Esophagus muscularis mucosa (tissue), 4 donors: Measurements from ENCODE around the gene PDE8A. TPM values are rescaled to one million over a fixed set of nuclear protein-coding genes. Genes with fewer than 3 reads are reported as not detected.

ENCODE experiments used
- DNase-seq: peaks from one replicate; pipeline ENCODE4 v3.0.0-alpha.2; 2017; ENCODE audit errors: extremely low spot score
- H3K27ac ChIP-seq, 4 donors: fragments of 200-600 bp; sonication (generic); replicated peaks in 1 of 4; 1 replicate in 3 of 4; 2 replicates in 1 of 4; pipeline ENCODE4 v1.5.1; 2016 to 2019; ENCODE audit warnings: mild to moderate bottlenecking in 1 of 4
- H3K27me3 ChIP-seq, 4 donors: fragments of 200-600 bp; sonication (generic); one replicate each; pipeline versions ENCODE4 v1.5.1 to v1.6.0; 2016 to 2019
- H3K36me3 ChIP-seq, 4 donors: fragments of 200-600 bp; sonication (generic); one replicate each; pipeline ENCODE4 v1.5.1; 2016 to 2019
- H3K4me1 ChIP-seq, 4 donors: fragments of 200-600 bp; sonication (generic); one replicate each; pipeline ENCODE4 v1.5.1; 2016 to 2019
- H3K4me3 ChIP-seq, 4 donors: fragments of 200-600 bp; sonication (generic); 1 replicate in 2 of 4; 2 replicates in 2 of 4; pipeline ENCODE4 v1.5.1; 2016 to 2019; ENCODE audit warnings: mild to moderate bottlenecking in 4 of 4, moderate library complexity in 1 of 4
- H3K9me3 ChIP-seq, 4 donors: fragments of 200-600 bp; sonication (generic); 1 replicate in 3 of 4; 2 replicates in 1 of 4; pipeline ENCODE4 v1.5.1; 2016 to 2019
- CTCF ChIP-seq, 3 experiments: fragments of 200-600 bp in 2 of 3; fragments of 450-650 bp in 1 of 3; sonication (generic) in 2 of 3; IDR thresholded peaks; one replicate each; pipeline ENCODE4 v1.5.1; 2017 to 2019; ENCODE audit warnings: antibody characterized with exemption in 3 of 3, mild to moderate bottlenecking in 2 of 3, moderate library complexity in 1 of 3
- EP300 ChIP-seq: sonication (generic); formaldehyde crosslinking; IDR thresholded peaks from one replicate; pipeline ENCODE4 v1.6.1; 2017; ENCODE audit warnings: antibody characterized with exemption
- POLR2A ChIP-seq: fragments of 450-650 bp; IDR thresholded peaks from one replicate; pipeline ENCODE4 v1.6.1; 2017; ENCODE audit warnings: antibody characterized with exemption, moderate library complexity, mild to moderate bottlenecking, low read depth
- POLR2AphosphoS5 ChIP-seq, 2 donors: sonication (generic); formaldehyde crosslinking; IDR thresholded peaks; one replicate each; pipeline ENCODE4 v1.6.1; 2017; ENCODE audit warnings: antibody characterized with exemption in 2 of 2
- WGBS: methylation state at CpG from one replicate; pipeline ENCODE4 v1.1.5; 2018; 5-methylcytosine and 5-hydroxymethylcytosine counted together
- intact Hi-C: fragments of 100-400 bp; cut with DNase I; formaldehyde crosslinking; loops from one replicate; pipeline ENCODE4 v1.15.1; 2023
- total RNA-seq, 4 donors: library from RNA; depleted of rRNA; stranded (reverse); fragments of >200 nt; gene quantifications; one replicate each; pipeline versions ENCODE4 v1.1.0 to v1.2.1, GENCODE V29; 2016

Gene PDE8A
- total RNA-seq, 4 donors from 2014 or later = 31.6 to 36.1 (median 32.5) TPM

GRCh38 chr15:85116925-85117646 lies 135.4 kb downstream of the PDE8A start:
- DNase-seq = peak; percentile 21
- intact Hi-C loops = no loop called here
- H3K4me1 ChIP-seq = no peaks in the 10 kb centered on the region
- WGBS = 76% methylated on average over 5 of the region's 5 CpGs
- no peak overlapping the region for H3K4me3 ChIP-seq
- no peaks in the 10 kb centered on the region for H3K27me3 ChIP-seq
- H3K36me3 ChIP-seq = peaks cover 32 to 82% (median 67%) of the 10 kb centered on the region in 4 donors
- no peak overlapping the region for H3K27ac ChIP-seq
- no peaks in the 10 kb centered on the region for H3K9me3 ChIP-seq
- TF ChIP-seq POLR2AphosphoS5 (IDR thresholded peaks at IDR 0.05) = no peak
- TF ChIP-seq EP300 = no peak
- TF ChIP-seq CTCF (IDR thresholded peaks at IDR 0.05) = no peak
- TF ChIP-seq POLR2A = no peak

- Histone ChIP-seq H3K27ac (no peak overlapping the region), H3K4me1 (no peaks in the 10 kb centered on the region), H3K9me3 (no peaks in the 10 kb centered on the region), H3K27me3 (no peaks in the 10 kb centered on the region), H3K36me3 (peaks cover 32 to 86% (median 73%) of the 10 kb centered on the region in 4 donors), H3K4me3 (no peak overlapping the region)
- 98% methylated on average over 4 of the region's 4 CpGs for WGBS
- DNase-seq = peak; percentile 64
- no peak for TF ChIP-seq EP300
- no peak for TF ChIP-seq CTCF (IDR thresholded peaks at IDR 0.05)
- TF ChIP-seq POLR2AphosphoS5 (IDR thresholded peaks at IDR 0.05) = no peak
- no peak for TF ChIP-seq POLR2A
- intact Hi-C loops = no loop called here
These were observed 136.5 kb downstream of the PDE8A start for GRCh38 chr15:85118173-85118572.

GRCh38 chr15:85118581-85118980 lies 136.9 kb downstream of the PDE8A start:
- peak; percentile 29 for DNase-seq
- Histone ChIP-seq H3K27me3 (no peaks in the 10 kb centered on the region), H3K36me3 (peaks cover 32 to 87% (median 72%) of the 10 kb centered on the region in 4 donors), H3K4me1 (no peaks in the 10 kb centered on the region), H3K9me3 (no peaks in the 10 kb centered on the region), H3K27ac (no peak overlapping the region), H3K4me3 (no peak overlapping the region)
- intact Hi-C loops = no loop called here
- TF ChIP-seq CTCF (IDR thresholded peaks at IDR 0.05) = no peak
- no peak for TF ChIP-seq POLR2AphosphoS5 (IDR thresholded peaks at IDR 0.05)
- no peak for TF ChIP-seq POLR2A
- no peak for TF ChIP-seq EP300
- 72% methylated on average over 2 of the region's 2 CpGs for WGBS

- H3K36me3 ChIP-seq = peaks cover 26 to 87% (median 69%) of the 10 kb centered on the region in 4 donors
- peak; percentile 19 for DNase-seq
- intact Hi-C loops = no loop called here
- H3K4me3 ChIP-seq = no peak overlapping the region
- no peaks in the 10 kb centered on the region for H3K27me3 ChIP-seq
- TF ChIP-seq POLR2A (no peak), EP300 (no peak), POLR2AphosphoS5 (IDR thresholded peaks at IDR 0.05) (no peak), CTCF (IDR thresholded peaks at IDR 0.05) (no peak)
- WGBS = 90% methylated on average over 4 of the region's 4 CpGs
- H3K27ac ChIP-seq = no peak overlapping the region
- H3K4me1 ChIP-seq = no peaks in the 10 kb centered on the region
- no peaks in the 10 kb centered on the region for H3K9me3 ChIP-seq
These were observed 138.9 kb downstream of the PDE8A start for GRCh38 chr15:85120351-85121113.
